Trophoblast cell (in vitro differentiated cells and primary cell): ENCODE results near the gene CCDC63.

Experiments used
- DNase-seq, 2 donors: peaks; one replicate each; pipeline ENCODE4 v3.0.0-alpha.2; 2016
- H2AFZ ChIP-seq: 2 replicates; pipeline ENCODE4 v1.6.1; 2013; ENCODE audit warnings: low read length, moderate library complexity, mild to moderate bottlenecking; ENCODE audit not compliant: insufficient read depth, poor library complexity
- H2AK5ac ChIP-seq: 2 replicates; pipeline ENCODE4 v1.6.1; 2013; ENCODE audit warnings: mild to moderate bottlenecking, low read length
- H2BK120ac ChIP-seq: 2 replicates; pipeline ENCODE4 v1.6.1; 2013; ENCODE audit warnings: low read length, mild to moderate bottlenecking, moderate library complexity; ENCODE audit not compliant: insufficient read depth, poor library complexity
- H2BK12ac ChIP-seq: 2 replicates; pipeline ENCODE4 v1.6.1; 2013; ENCODE audit warnings: mild to moderate bottlenecking, low read length, moderate library complexity
- H2BK5ac ChIP-seq: 2 replicates; pipeline ENCODE4 v1.6.1; 2013; ENCODE audit warnings: low read length, low read depth, moderate library complexity, mild to moderate bottlenecking; ENCODE audit not compliant: poor library complexity
- H3K14ac ChIP-seq: 2 replicates; pipeline ENCODE4 v1.6.1; 2013; ENCODE audit warnings: mild to moderate bottlenecking, low read length
- H3K18ac ChIP-seq: 2 replicates; pipeline ENCODE4 v1.6.1; 2013; ENCODE audit warnings: mild to moderate bottlenecking, low read length
- H3K23ac ChIP-seq: 2 replicates; pipeline ENCODE4 v1.6.1; 2013; ENCODE audit warnings: low read length
- H3K27ac ChIP-seq: 2 replicates; pipeline ENCODE4 v1.5.1; 2013; ENCODE audit warnings: low read depth, mild to moderate bottlenecking, inconsistent platforms, low read length, moderate library complexity
- H3K27me3 ChIP-seq: 2 replicates; pipeline ENCODE4 v1.6.1; 2013; ENCODE audit warnings: inconsistent platforms, mild to moderate bottlenecking, low read length, moderate library complexity; ENCODE audit not compliant: insufficient read depth
- H3K36me3 ChIP-seq, 2 experiments: 1 replicate in 1 of 2; 2 replicates in 1 of 2; pipeline ENCODE4 v1.6.1; 2013; ENCODE audit warnings: low read length in 2 of 2, mild to moderate bottlenecking in 2 of 2, moderate library complexity in 1 of 2; ENCODE audit not compliant: insufficient read depth in 2 of 2, control insufficient read depth in 1 of 2
- H3K4ac ChIP-seq: 2 replicates; pipeline ENCODE4 v1.6.1; 2013; ENCODE audit warnings: low read depth, mild to moderate bottlenecking, low read length, moderate library complexity
- H3K4me1 ChIP-seq, 2 experiments: 1 replicate in 1 of 2; 2 replicates in 1 of 2; pipeline ENCODE4 v1.6.1; 2013; ENCODE audit warnings: low read length in 2 of 2, mild to moderate bottlenecking in 2 of 2, moderate library complexity in 1 of 2; ENCODE audit not compliant: insufficient read depth in 2 of 2, control insufficient read depth in 1 of 2
- H3K4me2 ChIP-seq: 2 replicates; pipeline ENCODE4 v1.6.1; 2013; ENCODE audit warnings: inconsistent platforms, mild to moderate bottlenecking, low read length, moderate library complexity
- H3K4me3 ChIP-seq: 2 replicates; pipeline ENCODE4 v1.5.1; 2013; ENCODE audit warnings: mild to moderate bottlenecking, low read depth, low read length, inconsistent platforms
- H3K79me1 ChIP-seq: one replicate; pipeline ENCODE4 v1.6.1; 2013; ENCODE audit warnings: low read length
- H3K79me2 ChIP-seq: 2 replicates; pipeline ENCODE4 v1.6.1; 2013; ENCODE audit warnings: low read length, mild to moderate bottlenecking; ENCODE audit not compliant: control insufficient read depth, insufficient read depth, poor library complexity
- H3K9ac ChIP-seq: 2 replicates; pipeline ENCODE4 v1.6.1; 2013; ENCODE audit warnings: mild to moderate bottlenecking, low read length
- H3K9me3 ChIP-seq: 2 replicates; pipeline ENCODE4 v1.6.1; 2013; ENCODE audit warnings: low read depth, mild to moderate bottlenecking, control low read depth, inconsistent platforms, low read length; ENCODE audit not compliant: insufficient read depth
- H4K12ac ChIP-seq: 2 replicates; pipeline ENCODE4 v1.6.1; 2013; ENCODE audit warnings: low read depth, mild to moderate bottlenecking, low read length, moderate library complexity
- H4K8ac ChIP-seq: 2 replicates; pipeline ENCODE4 v1.6.1; 2013; ENCODE audit warnings: low read depth, mild to moderate bottlenecking, low read length, moderate library complexity
- H4K91ac ChIP-seq: one replicate; pipeline ENCODE4 v1.6.1; 2013; ENCODE audit warnings: low read depth, mild to moderate bottlenecking, low read length, moderate library complexity
- WGBS: extraction: QIAGEN DNeasy Blood & Tissue Kit; methylation state at CpG from one replicate; pipeline ENCODE4 v1.1.7; 2013; ENCODE audit warnings: missing lambda C conversion rate; ENCODE audit not compliant: insufficient read length, insufficient coverage; ENCODE audit errors: extremely low coverage; 5-methylcytosine and 5-hydroxymethylcytosine counted together

Gene CCDC63

DNA sequence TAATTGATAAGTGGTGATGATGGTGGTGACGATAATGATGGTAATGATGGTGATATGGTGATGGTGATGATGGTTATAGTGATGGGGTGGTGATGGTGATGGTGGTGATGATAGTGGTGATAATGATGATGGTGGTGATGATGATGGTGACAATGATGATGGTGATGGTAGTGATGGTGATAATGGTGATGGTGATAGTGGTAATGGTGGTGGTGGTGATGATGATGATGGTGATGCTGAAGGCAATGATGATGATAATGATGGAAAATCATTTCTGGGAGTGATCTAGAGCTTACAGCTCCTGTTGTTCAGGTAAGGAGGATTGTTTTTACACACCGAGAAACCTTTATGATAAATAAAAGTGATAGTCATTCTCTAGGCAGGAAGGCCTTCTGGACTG lies 33.9 kb downstream of the CCDC63 start:
- H2BK120ac ChIP-seq, result no peak overlapping the region
- no peak overlapping the region for H3K4me3 ChIP-seq
- no peak overlapping the region for H3K14ac ChIP-seq
- no peaks in the 10 kb centered on the region for H3K79me1 ChIP-seq
- no peak overlapping the region for H3K9ac ChIP-seq
- H3K23ac ChIP-seq, result no peak overlapping the region
- H2AFZ ChIP-seq, result no peak overlapping the region
- H3K27me3 ChIP-seq, result no peaks in the 10 kb centered on the region
- H3K4ac ChIP-seq, result no peak overlapping the region
- WGBS, result no CpG with 5 or more reads among the region's 2 CpGs
- H3K36me3 ChIP-seq, result no peaks in the 10 kb centered on the region
- H3K4me1 ChIP-seq, result no peaks in the 10 kb centered on the region
- no peak overlapping the region for H4K8ac ChIP-seq
- H3K79me2 ChIP-seq, result no peaks in the 10 kb centered on the region
- H4K91ac ChIP-seq, result no peak overlapping the region
- no peaks in the 10 kb centered on the region for H3K9me3 ChIP-seq
- no peak overlapping the region for H3K27ac ChIP-seq
- no peak overlapping the region for H3K4me2 ChIP-seq
- no peak overlapping the region for H4K12ac ChIP-seq
- H3K18ac ChIP-seq, result no peak overlapping the region
- H2BK5ac ChIP-seq, result no peak overlapping the region
- no peak overlapping the region for H2AK5ac ChIP-seq
- DNase-seq, result no peak
- no peak overlapping the region for H2BK12ac ChIP-seq

DNA sequence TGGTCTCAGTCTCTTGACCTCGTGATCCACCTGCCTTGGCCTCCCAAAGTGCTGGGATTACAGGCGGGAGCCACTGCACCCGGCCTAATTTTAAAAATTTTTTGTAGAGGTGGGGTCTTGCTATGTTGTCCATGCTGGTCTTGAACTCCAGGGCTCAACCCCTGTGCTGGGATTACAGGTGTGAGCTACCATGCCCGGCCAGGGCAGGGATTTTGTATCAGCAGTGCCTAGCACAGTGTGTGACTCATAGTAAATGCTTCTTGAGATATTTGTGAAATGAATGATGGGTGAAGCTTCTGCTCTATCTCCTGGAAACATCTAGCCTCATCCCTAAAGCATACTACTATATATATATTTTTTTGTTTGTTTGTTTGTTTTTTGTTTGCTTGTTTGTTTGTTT lies 36.5 kb downstream of the CCDC63 start:
- H3K27me3 ChIP-seq, result no peaks in the 10 kb centered on the region
- H3K36me3 ChIP-seq, result no peaks in the 10 kb centered on the region
- H4K8ac ChIP-seq, result no peak overlapping the region
- no peak overlapping the region for H4K91ac ChIP-seq
- no peak overlapping the region for H3K9ac ChIP-seq
- H2AK5ac ChIP-seq, result no peak overlapping the region
- no peak overlapping the region for H2BK12ac ChIP-seq
- H3K79me1 ChIP-seq, result no peaks in the 10 kb centered on the region
- H3K23ac ChIP-seq, result no peak overlapping the region
- no peaks in the 10 kb centered on the region for H3K79me2 ChIP-seq
- H3K18ac ChIP-seq, result no peak overlapping the region
- H2BK5ac ChIP-seq, result no peak overlapping the region
- H3K9me3 ChIP-seq, result no peaks in the 10 kb centered on the region
- peak; percentile 75 to 83 for DNase-seq
- H2BK120ac ChIP-seq, result no peak overlapping the region
- no CpG with 5 or more reads among the region's 4 CpGs for WGBS
- no peak overlapping the region for H3K4me3 ChIP-seq
- H2AFZ ChIP-seq, result no peak overlapping the region
- no peak overlapping the region for H3K4ac ChIP-seq
- no peak overlapping the region for H3K14ac ChIP-seq
- H3K4me1 ChIP-seq, result peaks cover 0 to 2% of the 10 kb centered on the region in 2 experiments
- no peak overlapping the region for H3K4me2 ChIP-seq
- H4K12ac ChIP-seq, result no peak overlapping the region
- H3K27ac ChIP-seq, result no peak overlapping the region

DNA sequence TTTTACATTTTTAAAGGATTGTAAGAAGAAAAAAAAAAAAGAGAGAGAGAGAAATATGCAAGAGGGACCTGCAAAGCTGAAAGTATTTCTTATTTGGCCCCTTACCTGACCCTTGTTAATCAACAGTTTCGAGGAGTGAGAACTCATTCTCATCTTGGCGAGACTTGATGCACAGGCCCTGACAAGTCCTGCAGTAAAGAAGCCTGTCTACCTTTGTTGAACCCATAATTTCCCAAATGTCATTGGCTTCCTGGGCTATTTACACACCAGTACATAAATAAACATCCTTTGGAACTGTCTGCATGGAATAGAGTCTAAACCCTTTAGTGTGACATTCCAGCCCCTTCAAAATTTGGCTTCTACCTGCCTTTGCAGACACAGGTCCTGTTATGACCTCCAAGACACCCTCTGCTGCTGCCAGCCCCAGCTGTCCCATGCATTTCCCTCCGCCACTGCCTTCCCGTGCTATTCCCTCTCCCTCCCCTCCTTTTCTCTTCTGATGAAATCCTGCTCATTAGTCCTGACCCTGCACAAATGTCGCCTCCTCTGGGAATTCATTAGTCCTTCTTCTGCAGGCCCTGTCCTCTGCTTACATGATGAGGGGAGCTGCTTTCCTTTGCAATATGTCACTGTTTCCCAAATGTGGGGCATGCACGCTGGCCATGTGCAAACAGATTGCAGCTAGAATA lies 38.5 kb downstream of the CCDC63 start:
- H3K9ac ChIP-seq, result no peak overlapping the region
- no peak overlapping the region for H2AK5ac ChIP-seq
- no peaks in the 10 kb centered on the region for H3K36me3 ChIP-seq
- no peak overlapping the region for H3K14ac ChIP-seq
- DNase-seq, result no peak
- H3K4me1 ChIP-seq, result peaks cover 0 to 2% of the 10 kb centered on the region in 2 experiments
- no peak overlapping the region for H3K27ac ChIP-seq
- no peak overlapping the region for H3K18ac ChIP-seq
- no peaks in the 10 kb centered on the region for H3K79me1 ChIP-seq
- no peaks in the 10 kb centered on the region for H3K27me3 ChIP-seq
- H3K79me2 ChIP-seq, result no peaks in the 10 kb centered on the region
- no peaks in the 10 kb centered on the region for H3K9me3 ChIP-seq
- no peak overlapping the region for H2BK120ac ChIP-seq
- no peak overlapping the region for H4K91ac ChIP-seq
- H2BK5ac ChIP-seq, result no peak overlapping the region
- H3K4me3 ChIP-seq, result no peak overlapping the region
- no peak overlapping the region for H3K4me2 ChIP-seq
- H3K23ac ChIP-seq, result no peak overlapping the region
- H2AFZ ChIP-seq, result no peak overlapping the region
- no peak overlapping the region for H2BK12ac ChIP-seq
- H4K8ac ChIP-seq, result no peak overlapping the region
- no CpG with 5 or more reads among the region's 6 CpGs for WGBS
- H4K12ac ChIP-seq, result no peak overlapping the region
- no peak overlapping the region for H3K4ac ChIP-seq

DNA sequence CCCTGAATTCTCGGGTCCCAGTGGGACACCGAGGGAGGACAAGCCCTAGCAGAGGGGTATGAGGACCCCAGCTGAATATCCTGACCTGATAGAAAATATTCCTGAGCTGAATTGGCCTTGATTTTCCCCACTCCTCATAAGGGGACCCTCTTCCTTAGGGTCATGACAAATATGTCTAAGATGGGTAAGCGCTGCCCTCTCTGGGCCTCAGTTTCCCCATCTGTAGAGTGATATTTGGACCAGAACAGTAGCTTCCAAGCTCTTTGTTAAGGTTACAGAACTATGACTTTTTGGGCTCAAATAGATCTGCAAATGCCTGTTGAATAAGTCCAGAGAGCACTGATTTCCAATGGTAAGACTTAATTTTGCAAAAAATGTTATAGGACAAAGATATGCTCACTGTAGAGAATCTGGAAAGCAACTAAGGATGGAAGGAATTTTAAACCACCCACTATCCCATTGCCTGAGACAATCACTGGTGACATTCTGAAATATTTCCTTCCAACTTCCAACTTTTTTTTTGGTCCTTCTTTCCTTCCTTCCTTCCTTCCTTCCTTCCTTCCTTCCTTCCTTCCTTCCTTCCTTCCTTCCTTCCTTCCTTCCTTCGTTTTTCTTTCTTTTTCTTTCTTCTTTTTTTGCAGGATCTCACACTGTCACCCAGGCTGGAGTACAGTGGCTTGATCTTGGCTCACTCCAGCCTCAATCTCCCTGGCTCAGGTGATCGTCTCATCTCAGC lies 41.6 kb downstream of the CCDC63 start:
- Histone ChIP-seq H4K8ac (no peak overlapping the region), H2AFZ (no peak overlapping the region), H2BK120ac (no peak overlapping the region), H2BK5ac (no peak overlapping the region), H3K27ac (no peak overlapping the region), H3K36me3 (no peaks in the 10 kb centered on the region), H3K9me3 (no peaks in the 10 kb centered on the region), H3K18ac (no peak overlapping the region), H3K4me3 (no peak overlapping the region), H3K23ac (no peak overlapping the region), H3K9ac (no peak overlapping the region), H3K4ac (no peak overlapping the region), H2BK12ac (no peak overlapping the region), H4K12ac (no peak overlapping the region), H3K27me3 (no peaks in the 10 kb centered on the region), H3K79me1 (no peaks in the 10 kb centered on the region), H4K91ac (no peak overlapping the region), H3K14ac (no peak overlapping the region), H2AK5ac (no peak overlapping the region), H3K4me2 (no peak overlapping the region), H3K4me1 (peaks cover 10% of the 10 kb centered on the region in 2 experiments), H3K79me2 (no peaks in the 10 kb centered on the region)
- DNase-seq, result no peak
- WGBS, result no CpG with 5 or more reads among the region's 5 CpGs
